Liver (tissue), 9 donors: ENCODE data around the gene PCDHGB6. TPM values are rescaled to one million over a fixed set of nuclear protein-coding genes. Genes with fewer than 3 reads are reported as not detected.

Source experiments
- DNase-seq: peaks from one replicate; pipeline ENCODE4 v3.0.0-alpha.2; 2017; ENCODE audit warnings: low spot score
- H3K27ac ChIP-seq, 2 donors: one replicate each; pipeline ENCODE4 v1.7.0; 2013; ENCODE audit warnings: inconsistent platforms in 2 of 2, low read length in 2 of 2, control low read depth in 1 of 2, low read depth in 1 of 2, mild to moderate bottlenecking in 1 of 2
- H3K27me3 ChIP-seq, 4 donors: one replicate each; pipeline versions ENCODE4 v1.6.1 to v1.7.0; 2013; ENCODE audit warnings: low read length in 3 of 4, inconsistent platforms in 1 of 4, mild to moderate bottlenecking in 1 of 4, moderate library complexity in 1 of 4; ENCODE audit not compliant: control insufficient read depth in 4 of 4, insufficient read depth in 4 of 4
- H3K36me3 ChIP-seq, 4 donors: one replicate each; pipeline versions ENCODE4 v1.6.1 to v1.7.0; 2013; ENCODE audit warnings: low read length in 3 of 4, mild to moderate bottlenecking in 3 of 4, low read depth in 1 of 4, moderate library complexity in 1 of 4; ENCODE audit not compliant: control insufficient read depth in 4 of 4, insufficient read depth in 3 of 4
- H3K4me1 ChIP-seq, 4 donors: one replicate each; pipeline versions ENCODE4 v1.6.1 to v1.7.0; 2013; ENCODE audit warnings: low read length in 3 of 4, mild to moderate bottlenecking in 3 of 4, moderate library complexity in 1 of 4; ENCODE audit not compliant: control insufficient read depth in 4 of 4, insufficient read depth in 4 of 4
- H3K4me3 ChIP-seq, 3 donors: one replicate each; pipeline versions ENCODE4 v1.6.1 to v1.7.0; 2013; ENCODE audit warnings: low read length in 3 of 3, control low read depth in 1 of 3, low read depth in 1 of 3, mild to moderate bottlenecking in 1 of 3
- H3K9ac ChIP-seq, 2 donors: one replicate each; pipeline ENCODE4 v1.7.0; 2013; ENCODE audit warnings: low read length in 2 of 2, mild to moderate bottlenecking in 2 of 2, moderate library complexity in 2 of 2, control low read depth in 1 of 2, low read depth in 1 of 2
- H3K9me3 ChIP-seq, 4 donors: one replicate each; pipeline versions ENCODE4 v1.6.1 to v1.7.0; 2013; ENCODE audit warnings: low read length in 3 of 4; ENCODE audit not compliant: control insufficient read depth in 4 of 4
- ATF3 ChIP-seq: IDR thresholded peaks from 2 replicates; pipeline ENCODE4 v1.6.1; 2016; ENCODE audit warnings: antibody characterized with exemption
- CTCF ChIP-seq: fragments of 150-350 bp; IDR thresholded peaks from 2 replicates; pipeline ENCODE4 v1.5.1; 2017; ENCODE audit warnings: improper control_type of control experiment, low read depth, low read length; ENCODE audit not compliant: missing input control
- EGR1 ChIP-seq, 2 donors: IDR thresholded peaks; 2 replicates each; pipeline ENCODE4 v1.6.1; 2016 to 2018; ENCODE audit warnings: antibody characterized with exemption in 2 of 2, low read depth in 2 of 2
- FOXA1 ChIP-seq: IDR thresholded peaks from 2 replicates; pipeline ENCODE4 v1.6.1; 2016; ENCODE audit warnings: antibody characterized with exemption
- FOXA2 ChIP-seq: IDR thresholded peaks from 2 replicates; pipeline ENCODE4 v1.6.1; 2016; ENCODE audit warnings: antibody characterized with exemption
- GABPA ChIP-seq, 2 donors: IDR thresholded peaks in 1 of 2; conservative IDR thresholded peaks in 1 of 2; 2 replicates each; pipeline ENCODE4 v1.6.1; 2016; ENCODE audit warnings: antibody characterized with exemption in 2 of 2, mild to moderate bottlenecking in 1 of 2, moderate library complexity in 1 of 2
- HNF4A ChIP-seq, 2 donors: conservative IDR thresholded peaks; 2 replicates each; pipeline ENCODE4 v1.6.1; 2016; ENCODE audit warnings: antibody characterized with exemption in 2 of 2, mild to moderate bottlenecking in 2 of 2
- HNF4G ChIP-seq: IDR thresholded peaks from 2 replicates; pipeline ENCODE4 v1.6.1; 2016; ENCODE audit warnings: antibody characterized with exemption
- JUND ChIP-seq, 2 donors: IDR thresholded peaks; 2 replicates each; pipeline ENCODE4 v1.6.1; 2016; ENCODE audit warnings: antibody characterized with exemption in 2 of 2
- MAX ChIP-seq: IDR thresholded peaks from 2 replicates; pipeline ENCODE4 v1.6.1; 2016; ENCODE audit warnings: antibody characterized with exemption
- NR2F2 ChIP-seq: IDR thresholded peaks from 2 replicates; pipeline ENCODE4 v1.6.1; 2016; ENCODE audit warnings: antibody characterized with exemption
- RAD21 ChIP-seq, 2 donors: IDR thresholded peaks; 2 replicates each; pipeline ENCODE4 v1.6.1; 2016; ENCODE audit warnings: antibody characterized with exemption in 2 of 2, mild to moderate bottlenecking in 2 of 2
- REST ChIP-seq: IDR thresholded peaks from 2 replicates; pipeline ENCODE4 v1.6.1; 2016; ENCODE audit warnings: antibody characterized with exemption, mild to moderate bottlenecking
- RXRA ChIP-seq, 2 donors: IDR thresholded peaks; 2 replicates each; pipeline ENCODE4 v1.6.1; 2017 to 2018; ENCODE audit warnings: antibody characterized with exemption in 2 of 2, mild to moderate bottlenecking in 1 of 2
- SP1 ChIP-seq: IDR thresholded peaks from 2 replicates; pipeline ENCODE4 v1.6.1; 2018; ENCODE audit warnings: antibody characterized with exemption, mild to moderate bottlenecking
- TAF1 ChIP-seq: conservative IDR thresholded peaks from 2 replicates; pipeline ENCODE4 v1.6.1; 2016; ENCODE audit warnings: antibody characterized with exemption, mild to moderate bottlenecking
- YY1 ChIP-seq: IDR thresholded peaks from 2 replicates; pipeline ENCODE4 v1.6.1; 2016; ENCODE audit warnings: antibody characterized with exemption, mild to moderate bottlenecking
- ZBTB33 ChIP-seq: IDR thresholded peaks from 2 replicates; pipeline ENCODE4 v1.6.1; 2016; ENCODE audit warnings: antibody characterized with exemption
- WGBS: extraction: QIAGEN DNeasy Blood & Tissue Kit; methylation state at CpG from one replicate; pipeline ENCODE4 v1.1.7; 2013; 5-methylcytosine and 5-hydroxymethylcytosine counted together
- polyA plus RNA-seq, 2 donors: library from polyadenylated mRNA; stranded (reverse) in 1 of 2; unstranded in 1 of 2; fragments of 200-250 nt in 1 of 2; fragments of >200 nt in 1 of 2; fragmentation: Nextera tagmentation in 1 of 2; extraction: Ambion mirVana in 1 of 2; gene quantifications; one replicate each; pipeline versions ENCODE4 v1.2.1 to v1.2.3, GENCODE V29; 2013 to 2015
- total RNA-seq, 2 donors: library from RNA; depleted of rRNA; stranded (reverse); fragments of >200 nt; gene quantifications; one replicate each; pipeline ENCODE4 v1.2.3, GENCODE V29; 2014
- donor health status: healthy.
- donor health status: healthy.
- donor health status: healthy.
- donor health status: healthy.
- donor health status: healthy.

The PCDHGB6 gene
- total and polyA plus RNA-seq, 4 donors: 0.53 to 2.8 (median 1.6) TPM

- Histone ChIP-seq H3K4me1 (peaks cover 0 to 6% (median 2%) of the 10 kb centered on the region in 4 donors), H3K36me3 (no peaks in the 10 kb centered on the region), H3K4me3 (peak overlapping the region in 2 of 3 donors; percentile 37 to 73), H3K27me3 (peaks cover 0 to 2% (median 0%) of the 10 kb centered on the region in 4 donors), H3K9me3 (peaks cover 19 to 59% (median 29%) of the 10 kb centered on the region in 4 donors), H3K27ac (no peak overlapping the region), H3K9ac (no peak overlapping the region)
- TF ChIP-seq GABPA (IDR thresholded peaks at IDR 0.05 in 1 of 2, conservative IDR thresholded peaks at IDR 0.05 in 1 of 2): no peak
- no peak for TF ChIP-seq YY1
- TF ChIP-seq SP1: no peak
- no peak for TF ChIP-seq JUND (IDR thresholded peaks at IDR 0.05)
- TF ChIP-seq CTCF: no peak
- TF ChIP-seq FOXA1: no peak
- no peak for TF ChIP-seq ATF3
- TF ChIP-seq ZBTB33: no peak
- no peak for TF ChIP-seq MAX
- no peak for TF ChIP-seq TAF1
- no peak for TF ChIP-seq HNF4A (conservative IDR thresholded peaks at IDR 0.05)
- no peak for TF ChIP-seq EGR1 (IDR thresholded peaks at IDR 0.05; ENCODE audit: low read depth in 2 of 2)
- TF ChIP-seq HNF4G: no peak
- TF ChIP-seq FOXA2: no peak
- DNase-seq: no peak
- WGBS: 39% methylated on average over 64 of the region's 64 CpGs
These were observed 1.9 kb downstream of the PCDHGB6 start for GRCh38 chr5:141409598-141410306.

- no peak for DNase-seq
- H3K27me3 ChIP-seq: peaks cover 0 to 2% (median 0%) of the 10 kb centered on the region in 4 donors
- H3K27ac ChIP-seq: no peak overlapping the region
- TF ChIP-seq GABPA (IDR thresholded peaks at IDR 0.05 in 1 of 2, conservative IDR thresholded peaks at IDR 0.05 in 1 of 2) (no peak), ZBTB33 (no peak), FOXA1 (no peak), FOXA2 (no peak), HNF4G (no peak), RXRA (IDR thresholded peaks at IDR 0.05) (no peak), JUND (IDR thresholded peaks at IDR 0.05) (no peak), SP1 (no peak), REST (no peak), TAF1 (no peak), EGR1 (IDR thresholded peaks at IDR 0.05; ENCODE audit: low read depth in 2 of 2) (no peak), YY1 (no peak), ATF3 (no peak), NR2F2 (no peak), MAX (no peak), HNF4A (conservative IDR thresholded peaks at IDR 0.05) (no peak), RAD21 (IDR thresholded peaks at IDR 0.05) (no peak)
These were observed 3.8 kb downstream of the PCDHGB6 start for GRCh38 chr5:141411575-141411974.

More at GRCh38 chr5:141411575-141411974, 3.8 kb downstream of the PCDHGB6 start:
- Histone ChIP-seq H3K9me3 (peaks cover 23 to 56% (median 27%) of the 10 kb centered on the region in 4 donors), H3K4me1 (peaks cover 0 to 6% (median 2%) of the 10 kb centered on the region in 4 donors), H3K4me3 (no peak overlapping the region), H3K36me3 (no peaks in the 10 kb centered on the region), H3K9ac (no peak overlapping the region)
- WGBS: 81% methylated on average over 3 of the region's 3 CpGs
